DMS 273 treated with DMSO at 0.1 percent for 48 hours (cell line): ENCODE measurements around the gene DDRGK1.

ENCODE experiments used
- DNase-seq: peaks from one replicate; lab custom pipeline; 2025; lab: John Stamatoyannopoulos, UW

Gene DDRGK1

GRCh38 chr20:3204124-3204794 is at the start of gene DDRGK1:
TSS of gene DDRGK1 (minus strand) at chr20:3204682. CDS start at chr20:3204627, 55 bp downstream.
- peak; percentile 68 for DNase-seq

- no peak for DNase-seq
Measured at GRCh38 chr20:3251806-3252205, 47.3 kb upstream of the DDRGK1 start.

- DNase-seq: no peak
Measured at GRCh38 chr20:3250091-3250504, 45.6 kb upstream of the DDRGK1 start.

- no peak for DNase-seq
Measured at GRCh38 chr20:3248993-3249347, 44.5 kb upstream of the DDRGK1 start.

GRCh38 chr20:3248167-3248992 is 43.9 kb upstream of the DDRGK1 start:
- DNase-seq: no peak

GRCh38 chr20:3247638-3248037 is 43.2 kb upstream of the DDRGK1 start:
- no peak for DNase-seq

GRCh38 chr20:3246682-3247081 is 42.2 kb upstream of the DDRGK1 start:
- DNase-seq: no peak

- no peak for DNase-seq
Measured at GRCh38 chr20:3245711-3246110, 41.2 kb upstream of the DDRGK1 start.

GRCh38 chr20:3245156-3245555 is 40.7 kb upstream of the DDRGK1 start:
- DNase-seq: no peak

GRCh38 chr20:3244613-3245012 is 40.1 kb upstream of the DDRGK1 start:
- no peak for DNase-seq

- DNase-seq: no peak
Measured at GRCh38 chr20:3243718-3244358, 39.4 kb upstream of the DDRGK1 start.

GRCh38 chr20:3242172-3242692 is 37.8 kb upstream of the DDRGK1 start:
- no peak for DNase-seq

- no peak for DNase-seq
Measured at GRCh38 chr20:3240776-3241363, 36.4 kb upstream of the DDRGK1 start.

GRCh38 chr20:3239867-3240775 is 35.6 kb upstream of the DDRGK1 start:
- no peak for DNase-seq

- DNase-seq: no peak
Measured at GRCh38 chr20:3239026-3239866, 34.8 kb upstream of the DDRGK1 start, which contains the start of gene SLC4A11. TSS of gene SLC4A11 (minus strand) at chr20:3239190. CDS start at chr20:3239137, 53 bp downstream.

- no peak for DNase-seq
Measured at GRCh38 chr20:3238616-3239025, 34.1 kb upstream of the DDRGK1 start.

GRCh38 chr20:3237958-3238615 is 33.6 kb upstream of the DDRGK1 start:
- no peak for DNase-seq

GRCh38 chr20:3237011-3237957 is 32.8 kb upstream of the DDRGK1 start:
- no peak for DNase-seq
